HepG2 (cell line): Measurements from ENCODE around the gene HMGCLL1. TPM values are rescaled to one million over a fixed set of nuclear protein-coding genes. Genes with fewer than 3 reads are reported as not detected.

ENCODE experiments used
- ATAC-seq: fragments of 200-7000 bp; cut with Tn5 transposase; 3 replicates; pipeline ENCODE4 v1.9.1; 2020; ENCODE audit warnings: mild to moderate bottlenecking, moderate library complexity
- BruUV-seq: library from RNA; stranded (reverse); fragments of 400-500 nt; replicated peaks from 2 replicates; lab custom pipeline; 2021; lab: Mats Ljungman, UMichigan
- CTCF ChIA-PET: fragments of 300-600 bp; formaldehyde crosslinking; extraction: SDS; loops from one replicate; lab custom pipeline; 2021; ENCODE audit warnings: low total read pairs, inconsistent platforms, low intra/inter-chr PET ratio; lab: Yijun Ruan, JAX
- POLR2A ChIA-PET: fragments of 350-600 bp; sonication (Branson Sonifier 250); formaldehyde crosslinking; loops from one replicate; lab custom pipeline; 2020; ENCODE audit warnings: antibody characterized with exemption, inconsistent platforms; lab: Yijun Ruan, JAX
- DNase-seq: peaks from one replicate; pipeline ENCODE4 v3.0.0-alpha.2; 2015; ENCODE audit warnings: low spot score
- FAIRE-seq: peaks from 3 replicates; lab custom pipeline; 2011; peaks lifted over from hg19 to GRCh38; lab: Jason Lieb, UNC
- H2AFZ ChIP-seq: one replicate; pipeline ENCODE4 v1.6.1; 2011; ENCODE audit warnings: low read length, inconsistent platforms
- H3K27ac ChIP-seq: fragments of 300-600 bp; 3 replicates; pipeline ENCODE4 v1.8.0; 2011; ENCODE audit warnings: mixed run types, mild to moderate bottlenecking, mixed read lengths, low read length, inconsistent platforms; ENCODE audit not compliant: insufficient read depth; ENCODE audit errors: extremely low read length
- H3K27me3 ChIP-seq, 2 experiments: fragments of 200-600 bp in 1 of 2; 2 replicates in 1 of 2; 3 replicates in 1 of 2; pipeline versions ENCODE4 v1.6.0 to v1.8.0; 2011; ENCODE audit warnings: low read length in 2 of 2, mild to moderate bottlenecking in 2 of 2, moderate library complexity in 2 of 2, inconsistent platforms in 1 of 2; ENCODE audit not compliant: insufficient read depth in 2 of 2, control insufficient read depth in 1 of 2
- H3K36me3 ChIP-seq, 2 experiments: fragments of 200-600 bp in 1 of 2; replicated peaks in 1 of 2; 2 replicates in 1 of 2; 3 replicates in 1 of 2; pipeline versions ENCODE4 v1.5.1 to v1.8.0; 2011; ENCODE audit warnings: low read length in 2 of 2, inconsistent platforms in 1 of 2; ENCODE audit not compliant: insufficient read depth in 2 of 2, control insufficient read depth in 1 of 2
- H3K4me1 ChIP-seq: 2 replicates; pipeline ENCODE4 v1.5.1; 2012; ENCODE audit warnings: low read length, inconsistent platforms; ENCODE audit not compliant: insufficient read depth
- H3K4me2 ChIP-seq: 2 replicates; pipeline ENCODE4 v1.6.0; 2011; ENCODE audit warnings: low read depth, low read length, inconsistent platforms
- H3K4me3 ChIP-seq, 3 experiments: fragments of 200-600 bp in 1 of 3; sonication (generic), shearing (Covaris generic) in 1 of 3; replicated peaks in 1 of 3; 2 replicates each; pipeline ENCODE4 v1.5.1; 2011 to 2016; ENCODE audit warnings: low read length in 3 of 3, inconsistent platforms in 2 of 3, low read depth in 2 of 3, mild to moderate bottlenecking in 2 of 3, control low read depth in 1 of 3, mixed read lengths in 1 of 3; ENCODE audit not compliant: insufficient read depth in 1 of 3
- H3K79me2 ChIP-seq: one replicate; pipeline ENCODE4 v1.6.1; 2011; ENCODE audit warnings: low read length, inconsistent platforms; ENCODE audit not compliant: insufficient read depth
- H3K9ac ChIP-seq: 2 replicates; pipeline ENCODE4 v1.6.0; 2011; ENCODE audit warnings: mild to moderate bottlenecking, low read depth, low read length, inconsistent platforms; ENCODE audit not compliant: insufficient read depth
- H3K9me3 ChIP-seq: 2 replicates; pipeline ENCODE4 v1.5.1; 2012; ENCODE audit warnings: mild to moderate bottlenecking, low read length
- H4K20me1 ChIP-seq: 2 replicates; pipeline ENCODE4 v1.6.0; 2011; ENCODE audit warnings: inconsistent platforms, mild to moderate bottlenecking, low read length, moderate library complexity; ENCODE audit not compliant: insufficient read depth
- ATF7 ChIP-seq, 2 experiments: fragments of 450-650 bp in 1 of 2; sonication (generic) in 1 of 2; formaldehyde crosslinking in 1 of 2; IDR thresholded peaks; 2 replicates each; pipeline versions ENCODE4 v1.4.0 to v1.6.1; 2016 to 2020; ENCODE audit warnings: antibody characterized with exemption in 1 of 2, mild to moderate bottlenecking in 1 of 2, missing genetic modification reagents in 1 of 2
- MAFF ChIP-seq: IDR thresholded peaks from 2 replicates; pipeline ENCODE4 v1.6.1; 2011; ENCODE audit warnings: low read depth, low read length, improper control_type of control experiment
- MAFK ChIP-seq, 2 experiments: IDR thresholded peaks in 1 of 2; conservative IDR thresholded peaks in 1 of 2; 2 replicates each; pipeline ENCODE4 v1.6.1; 2011; ENCODE audit warnings: improper control_type of control experiment in 2 of 2, low read length in 2 of 2
- RXRA ChIP-seq: sonication (generic); formaldehyde crosslinking; IDR thresholded peaks from 2 replicates; pipeline ENCODE4 v1.5.1; 2020; ENCODE audit warnings: missing genetic modification reagents
- ZBTB3 ChIP-seq: sonication (generic); formaldehyde crosslinking; IDR thresholded peaks from 2 replicates; pipeline ENCODE4 v1.4.0; 2020; ENCODE audit warnings: low read depth, mild to moderate bottlenecking, moderate library complexity, missing genetic modification reagents, borderline replicate concordance
- ZNF605 ChIP-seq: sonication (generic); formaldehyde crosslinking; IDR thresholded peaks from 2 replicates; pipeline ENCODE4 v1.8.0; 2022; ENCODE audit warnings: mild to moderate bottlenecking, missing genetic modification reagents
- ZNF773 ChIP-seq: sonication (generic); formaldehyde crosslinking; IDR thresholded peaks from 2 replicates; pipeline ENCODE4 v1.4.0; 2020; ENCODE audit warnings: missing genetic modification reagents, borderline replicate concordance
- WGBS: methylation state at CpG from one replicate; pipeline ENCODE4 v1.1.6; 2017; ENCODE audit warnings: low lambda C conversion rate; 5-methylcytosine and 5-hydroxymethylcytosine counted together
- in situ Hi-C: cut with HindIII; loops from 2 replicates; pipeline ENCODE4 v1.10.0; 2017; ENCODE audit warnings: low pct_unique_long_range_greater_than_20kb; ENCODE audit not compliant: extremely low pct_ligation_motif_present
- intact Hi-C: fragments of 100-400 bp; cut with micrococcal nuclease; formaldehyde crosslinking; loops from one replicate; pipeline ENCODE4 v1.10.0; 2022; ENCODE audit not compliant: unreplicated experiment
- polyA plus RNA-seq, 8 experiments: library from polyadenylated mRNA; depleted of rRNA in 3 of 8; stranded (reverse) in 7 of 8; unstranded in 1 of 8; fragments of >200 nt; fragmentation: Illumina TruSeq in 4 of 8; extraction: Trizol in 4 of 8; gene quantifications; 2 replicates each; pipeline versions ENCODE4 v1.2.1 to v1.2.3, GENCODE V29; 2011 to 2016; ENCODE audit warnings: low read depth in 4 of 8, missing spikeins in 1 of 8, mixed read lengths in 1 of 8; ENCODE audit not compliant: insufficient read depth in 1 of 8
- total RNA-seq, 5 experiments: library from RNA; depleted of rRNA; stranded (reverse); fragments of >200 nt; fragmentation: Illumina TruSeq; extraction: Trizol; gene quantifications; 2 replicates each; pipeline ENCODE4 v1.2.3, GENCODE V29; 2016; ENCODE audit warnings: low read depth in 1 of 5

Gene HMGCLL1
- total and polyA plus RNA-seq, 2 of the 13 experiments (the other 11 are each of a cell fraction or from before 2014, with no cell fraction given) = not detected

- no peak for ATAC-seq
- Histone ChIP-seq H3K4me2 (no peak overlapping the region), H3K36me3 (no peaks in the 10 kb centered on the region)
These were observed 155.1 kb downstream of the HMGCLL1 start for GRCh38 chr6:55423933-55424332.

DNA sequence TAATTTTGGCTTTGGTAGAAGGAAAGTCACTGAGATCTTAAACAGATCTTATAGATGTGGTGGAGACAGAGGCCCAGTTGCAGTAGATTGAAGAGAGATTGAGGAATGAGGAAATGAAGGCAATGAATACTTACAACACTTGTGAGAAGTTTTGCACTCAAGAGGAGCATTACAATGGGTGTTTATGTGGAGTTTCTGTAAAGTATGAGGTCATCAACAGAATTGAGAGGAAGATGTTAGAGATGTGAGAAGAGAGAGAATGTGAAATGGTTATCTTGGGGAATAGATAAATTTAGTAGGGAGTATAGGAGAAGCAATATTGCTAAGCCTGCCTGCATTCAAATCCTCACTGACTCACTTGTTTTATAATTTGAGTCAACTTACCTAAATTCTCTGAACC is 168.3 kb downstream of the HMGCLL1 start:
- in situ Hi-C loops (no loop called here), intact Hi-C loops (no loop called here)
- FAIRE-seq (no peak), ATAC-seq (no peak), DNase-seq (no peak)
- Histone ChIP-seq H3K9ac (no peak overlapping the region), H3K79me2 (no peaks in the 10 kb centered on the region), H4K20me1 (no peaks in the 10 kb centered on the region), H3K4me2 (no peak overlapping the region), H3K36me3 (no peaks in the 10 kb centered on the region), H3K4me3 (no peak overlapping the region), H3K27me3 (no peaks in the 10 kb centered on the region), H2AFZ (no peak overlapping the region), H3K4me1 (no peaks in the 10 kb centered on the region), H3K9me3 (no peaks in the 10 kb centered on the region), H3K27ac (no peak overlapping the region)
- no TSS peak for BruUV-seq
- TF ChIP-seq ATF7 (IDR thresholded peaks at IDR 0.05) = peak; percentile 93
- no peak for TF ChIP-seq ATF7 (CRISPR knock-in tag; IDR thresholded peaks at IDR 0.05)
- no peak for TF ChIP-seq ZNF773
- ChIA-PET CTCF (no interaction called here), POLR2A (no interaction called here)

More at GRCh38 chr6:55423933-55424332, 155.1 kb downstream of the HMGCLL1 start:
- H3K4me3 ChIP-seq = no peak overlapping the region
- H3K27me3 ChIP-seq = no peaks in the 10 kb centered on the region
- H3K79me2 ChIP-seq = no peaks in the 10 kb centered on the region
- H2AFZ ChIP-seq = no peak overlapping the region
- H4K20me1 ChIP-seq = no peaks in the 10 kb centered on the region; the same call in 1 of the 2 replicates
- no peaks in the 10 kb centered on the region for H3K9me3 ChIP-seq
- no peak overlapping the region for H3K27ac ChIP-seq
- DNase-seq = no peak
- WGBS = under 1% methylated on average over 2 of the region's 2 CpGs
- FAIRE-seq = no peak
- no peaks in the 10 kb centered on the region for H3K4me1 ChIP-seq
- ChIA-PET POLR2A (no interaction called here), CTCF (no interaction called here)
- TF ChIP-seq ZBTB3 (CRISPR knock-in tag) = no peak
- peak; percentile 58 to 77 for TF ChIP-seq MAFK (conservative IDR thresholded peaks at IDR 0.05 in 1 of 2, IDR thresholded peaks at IDR 0.05 in 1 of 2; ENCODE audit: low read length in 2 of 2)
- peak; percentile 53 for TF ChIP-seq MAFF
- no peak for TF ChIP-seq ZNF605 (CRISPR knock-in tag)
- TF ChIP-seq RXRA = no peak
- no peak overlapping the region for H3K9ac ChIP-seq
- intact Hi-C loops = no loop called here
- BruUV-seq = no TSS peak
- in situ Hi-C loops = no loop called here
